HL-60/S4 treated with phorbol 12-myristate 13-acetate at 8.2 ng/mL for 4 days and 3 days (cell line): Measurements from ENCODE around the gene ITGA2.

ENCODE experiments used
- in situ Hi-C: fragments of 300-500 bp; cut with MboI; formaldehyde crosslinking; loops from 2 replicates; pipeline ENCODE4 v1.15.0; 2022; ENCODE audit warnings: low sequenced_read_pairs

Gene ITGA2

DNA sequence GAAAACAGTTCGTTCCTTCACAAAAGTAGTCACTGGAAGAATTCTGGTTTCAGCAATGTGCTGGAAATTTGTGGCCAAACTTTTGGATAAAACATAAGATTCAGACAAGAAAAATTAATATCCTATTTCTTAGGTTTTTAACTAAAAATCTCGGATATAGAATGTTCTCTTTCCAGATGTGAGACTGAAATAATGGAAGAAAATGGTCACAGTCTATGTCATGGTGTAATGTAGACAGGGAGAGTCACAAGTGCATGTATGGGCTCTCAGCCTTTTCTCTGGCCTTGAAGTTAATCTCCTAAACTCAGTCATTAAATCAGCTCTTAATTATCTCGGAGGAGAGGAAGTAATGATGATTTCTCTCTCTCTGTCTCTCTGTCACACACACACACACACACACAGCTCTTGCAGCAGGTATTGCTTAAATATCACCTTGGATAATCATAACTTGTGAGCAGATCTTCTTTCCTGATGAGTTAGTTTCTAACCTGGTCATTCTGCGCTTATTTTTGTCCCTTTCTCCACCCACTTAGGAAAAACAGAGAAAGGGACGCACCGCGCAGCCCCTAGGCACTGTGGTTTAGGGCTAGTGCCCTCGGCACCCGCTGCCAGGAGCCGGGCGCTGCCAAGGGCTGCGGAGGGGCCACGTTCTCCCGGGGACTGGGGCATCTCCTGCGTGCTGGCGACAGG is 672 bp upstream of the ITGA2 start:
- in situ Hi-C loops = no loop called here

- in situ Hi-C loops = no loop called here
Measured at GRCh38 chr5:52989781-52990527, 802 bp downstream of the ITGA2 start.

DNA sequence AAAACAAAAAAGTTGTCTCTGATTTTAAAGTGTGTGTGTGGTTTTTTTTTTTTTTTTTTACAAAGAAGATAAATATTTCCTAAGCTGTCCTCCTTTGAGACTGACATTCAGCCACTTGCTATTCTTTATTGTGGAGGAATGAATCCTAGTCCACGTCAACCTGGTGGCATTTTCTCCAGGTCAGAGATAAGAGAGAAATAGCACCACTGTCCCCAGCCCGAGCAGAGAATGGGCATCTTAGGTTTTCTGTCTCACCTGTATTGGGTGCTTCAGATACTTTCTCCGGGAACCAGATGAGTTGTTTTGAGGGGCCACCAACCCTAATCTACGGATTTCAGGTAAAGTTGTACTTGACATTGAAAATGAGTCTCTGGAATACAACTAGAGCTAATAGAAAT is 1.4 kb downstream of the ITGA2 start:
- in situ Hi-C loops = no loop called here

DNA sequence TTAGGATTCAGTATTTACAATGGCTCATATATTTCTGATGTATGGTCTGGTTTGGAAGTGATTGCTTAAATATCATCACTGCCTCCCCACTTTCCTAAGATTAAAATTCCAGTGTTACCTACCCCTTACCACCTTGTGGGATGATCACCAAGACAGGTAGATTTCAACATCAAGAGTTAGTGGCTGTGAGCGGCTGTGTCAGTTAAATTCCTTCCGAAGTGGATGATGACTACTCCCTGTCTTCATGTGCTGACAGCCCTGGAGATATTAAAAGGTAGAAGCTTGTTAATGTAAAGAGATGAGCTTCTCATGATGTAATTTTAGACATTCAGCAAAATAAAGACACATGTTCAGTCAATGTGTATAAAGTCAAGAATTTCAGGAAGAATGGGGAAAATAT is 4.2 kb downstream of the ITGA2 start:
- in situ Hi-C loops = no loop called here

GRCh38 chr5:52994266-52994665 is 5.1 kb downstream of the ITGA2 start:
- in situ Hi-C loops = no loop called here

- in situ Hi-C loops = no loop called here
Measured at GRCh38 chr5:52995095-52995494, 5.9 kb downstream of the ITGA2 start.

DNA sequence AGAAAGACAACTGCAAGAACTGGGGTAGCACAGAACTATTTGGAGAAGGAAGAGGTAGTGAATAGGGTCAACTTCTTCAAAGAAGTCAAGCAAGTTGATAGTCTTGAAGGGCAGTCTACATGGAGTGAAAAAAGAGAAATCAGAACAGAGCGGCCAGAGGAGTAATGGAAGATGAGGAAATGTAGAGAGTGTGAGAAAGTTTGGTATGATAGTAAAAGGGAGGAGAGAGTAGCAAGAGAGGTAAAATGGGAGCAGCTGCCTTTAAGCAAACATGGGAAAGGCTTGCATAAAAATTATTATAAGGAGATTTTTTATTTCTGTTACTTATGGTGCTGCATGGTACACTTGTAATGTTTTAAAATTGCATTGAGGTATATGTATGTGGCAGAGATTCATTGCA is 6.8 kb downstream of the ITGA2 start:
- in situ Hi-C loops = no loop called here

GRCh38 chr5:52996979-52997378 is 7.8 kb downstream of the ITGA2 start:
- in situ Hi-C loops = no loop called here

GRCh38 chr5:52997424-52997823 is 8.3 kb downstream of the ITGA2 start:
- in situ Hi-C loops = no loop called here

DNA sequence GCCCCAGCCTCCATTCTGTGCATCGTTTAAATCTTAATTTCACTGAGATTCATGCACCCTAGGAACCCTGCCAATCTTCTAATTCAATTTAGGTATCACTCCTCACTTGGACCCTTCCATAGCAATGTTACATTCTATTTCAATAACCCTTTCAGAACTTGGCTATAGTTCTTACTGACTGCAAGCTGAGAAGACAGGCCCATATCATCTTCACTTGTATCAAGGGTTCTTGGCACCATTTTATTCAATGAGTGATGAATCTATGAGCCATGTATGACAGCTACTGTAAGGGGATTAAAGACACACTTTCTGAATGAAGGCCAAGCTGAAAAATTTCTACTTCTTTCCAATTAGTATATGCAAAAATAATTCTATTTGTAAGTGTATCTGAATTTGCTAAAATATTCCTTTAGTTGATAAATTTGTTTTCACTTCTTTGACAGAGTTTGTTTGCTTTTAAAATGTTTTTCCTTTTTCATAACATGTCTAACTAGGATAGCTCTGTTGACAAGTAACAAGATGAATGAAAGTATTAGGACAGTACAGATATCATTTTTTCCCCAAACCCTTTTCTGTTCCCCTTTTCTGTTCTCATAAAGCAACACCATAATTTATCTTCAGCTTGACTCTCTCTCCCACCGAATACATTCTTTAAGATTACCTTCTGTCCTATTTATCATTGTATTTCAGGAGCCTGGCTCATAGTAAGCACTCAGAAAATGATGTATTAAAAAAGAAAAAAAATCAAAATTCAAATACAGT is 9.6 kb downstream of the ITGA2 start:
- in situ Hi-C loops = no loop called here

GRCh38 chr5:52999344-52999949 is 10.3 kb downstream of the ITGA2 start:
- in situ Hi-C loops = no loop called here

- in situ Hi-C loops = no loop called here
Measured at GRCh38 chr5:53001541-53001940, 12.4 kb downstream of the ITGA2 start.

DNA sequence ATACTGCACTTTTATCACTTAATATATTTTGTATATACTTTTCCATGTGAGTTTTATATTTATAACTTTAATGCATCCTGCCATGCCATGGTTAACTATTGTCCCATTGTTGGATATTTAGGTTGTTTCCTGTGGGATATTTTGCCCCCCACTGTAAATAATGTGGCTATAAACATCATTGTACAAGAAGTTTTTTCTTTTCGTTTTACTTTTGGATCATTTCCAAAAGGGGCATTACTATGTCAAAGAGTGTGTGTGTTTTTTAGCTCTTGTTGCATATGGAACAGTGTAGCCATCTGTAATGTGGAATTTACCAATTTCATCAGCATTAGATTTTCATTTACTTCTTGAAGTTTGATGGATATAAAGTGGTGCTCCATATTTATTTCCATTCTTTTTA is 13.3 kb downstream of the ITGA2 start:
- in situ Hi-C loops = no loop called here

DNA sequence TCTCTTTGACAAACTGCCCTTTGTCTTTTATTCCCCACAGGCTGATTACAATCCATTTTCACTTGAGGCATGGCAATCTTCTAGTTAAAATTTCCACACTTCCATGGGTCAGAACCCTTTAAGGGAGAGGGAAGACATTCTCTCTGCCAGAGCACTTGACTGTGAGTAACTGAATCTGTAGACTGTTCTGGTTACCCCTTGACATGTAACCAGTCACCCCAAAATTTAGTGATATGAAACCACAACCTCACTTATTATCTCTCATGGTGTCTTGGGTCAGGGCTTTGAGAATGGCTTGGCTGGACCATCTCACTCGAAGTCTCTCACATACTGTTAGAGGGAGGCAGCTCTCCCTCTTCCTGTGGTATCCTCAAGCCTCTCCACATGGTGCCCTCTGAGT is 14.0 kb downstream of the ITGA2 start:
- in situ Hi-C loops = no loop called here

DNA sequence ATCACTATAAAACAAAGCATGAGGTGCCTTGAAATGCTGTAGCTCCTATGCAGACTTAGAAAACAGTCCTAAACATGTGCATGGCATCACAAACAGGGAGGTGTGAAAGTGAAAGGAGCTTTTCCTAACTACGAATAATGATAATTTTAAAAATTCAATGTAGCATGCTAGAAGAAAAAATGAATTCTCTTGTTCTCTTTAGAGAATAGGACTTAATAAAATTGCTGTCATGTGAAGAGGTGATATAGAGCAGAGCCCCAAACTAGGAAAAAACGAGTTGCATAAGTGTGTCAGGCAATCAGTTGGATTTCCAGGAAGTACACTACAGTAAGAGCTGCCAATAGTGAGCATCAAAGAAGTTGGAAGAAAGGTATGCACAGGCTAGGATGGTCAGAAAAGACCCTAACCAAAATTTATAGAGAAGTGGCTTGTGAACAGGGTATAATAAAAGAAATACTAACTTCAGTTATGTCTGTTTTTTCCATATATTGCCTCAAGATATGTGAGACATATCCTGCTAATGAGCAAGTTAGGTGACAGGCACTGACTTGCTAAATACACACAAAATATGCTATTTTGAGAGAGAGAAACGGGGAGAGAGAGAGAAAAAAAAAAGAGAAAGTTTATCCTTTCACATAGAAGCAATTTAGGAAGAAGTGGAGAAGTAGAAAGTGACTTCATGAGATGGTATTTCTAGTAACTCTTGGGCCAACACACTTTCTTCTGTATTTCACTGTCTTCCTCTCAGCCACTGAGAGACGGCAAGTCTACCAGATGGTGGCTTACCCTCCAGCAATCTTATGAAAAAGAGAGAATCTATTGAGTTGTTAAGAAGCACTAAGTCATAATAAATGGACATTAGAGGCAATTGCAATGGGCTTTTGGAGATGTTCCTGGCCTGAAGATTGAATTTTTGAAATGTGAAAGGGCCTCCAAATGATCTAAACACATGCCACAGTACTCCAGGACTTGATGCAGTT is 18.0 kb downstream of the ITGA2 start:
- in situ Hi-C loops = no loop called here

GRCh38 chr5:53008751-53009150 is 19.6 kb downstream of the ITGA2 start:
- in situ Hi-C loops = no loop called here

DNA sequence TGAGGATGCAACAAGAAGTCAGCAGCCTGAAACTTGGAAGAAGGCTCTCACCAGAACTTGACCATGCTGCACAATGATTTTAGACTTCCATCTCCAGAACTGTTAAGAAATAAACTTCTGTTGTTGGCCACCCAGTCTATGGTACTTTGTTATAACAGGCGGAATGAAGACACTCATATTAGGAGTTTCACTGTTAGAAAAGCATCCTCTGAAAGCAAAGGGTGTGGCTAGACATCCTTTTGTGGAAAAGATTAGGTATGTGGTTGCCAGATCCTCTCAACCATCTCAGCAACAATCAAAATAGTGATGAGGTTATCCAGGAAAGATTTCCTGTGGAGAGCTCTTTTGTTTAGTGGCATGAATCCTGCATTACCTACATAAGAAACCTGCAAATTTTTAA is 20.7 kb downstream of the ITGA2 start:
- in situ Hi-C loops = no loop called here

DNA sequence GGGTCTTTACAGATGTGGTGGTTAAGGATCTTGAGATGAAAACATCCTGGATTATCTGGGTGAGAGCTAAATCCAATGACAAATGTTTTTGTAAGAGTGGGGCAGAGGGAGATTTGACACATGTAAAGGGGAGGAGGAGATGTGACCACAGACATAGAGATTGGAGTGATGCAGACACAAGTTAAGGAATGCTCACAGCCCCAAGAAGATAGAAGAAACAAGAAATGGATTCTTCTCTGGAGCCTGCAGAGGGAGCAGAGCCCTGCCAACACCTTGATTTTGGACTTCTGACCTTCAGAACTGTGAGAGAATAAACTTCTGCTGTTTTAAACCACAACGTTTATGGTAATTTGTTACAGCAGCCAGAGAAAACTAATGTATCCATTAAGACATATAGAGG is 21.7 kb downstream of the ITGA2 start:
- in situ Hi-C loops = no loop called here

GRCh38 chr5:53011233-53011632 is 22.1 kb downstream of the ITGA2 start:
- in situ Hi-C loops = no loop called here

DNA sequence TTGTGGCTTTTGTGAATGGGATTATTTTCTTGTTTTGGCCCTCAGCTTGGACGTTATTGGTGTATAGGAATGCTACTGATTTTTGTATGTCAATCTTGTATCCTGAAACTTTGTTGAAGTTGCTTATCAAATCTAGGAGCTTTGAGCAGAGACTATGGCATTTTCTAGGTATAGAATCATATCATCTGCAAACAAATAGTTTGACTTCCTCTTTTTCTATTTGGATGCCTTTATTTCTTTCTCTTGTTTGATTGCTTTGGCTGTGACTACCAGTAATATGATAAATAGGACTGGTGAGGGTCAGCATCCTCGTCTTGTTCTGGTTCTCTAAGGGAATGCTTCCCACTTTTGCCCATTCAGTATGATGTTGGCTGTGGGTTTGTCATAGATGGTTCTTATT is 24.7 kb downstream of the ITGA2 start:
- in situ Hi-C loops = no loop called here
